Gastroesophageal sphincter (tissue), 4 donors: ENCODE data around the gene GSTO2. TPM values are rescaled to one million over a fixed set of nuclear protein-coding genes. Genes with fewer than 3 reads are reported as not detected.
A peak's percentile ranks its signal among the peaks of the same experiment; 100 is the strongest.

Experiments
- ATAC-seq: fragments of 150-250 bp; one replicate; pipeline ENCODE4 v1.9.1; 2016; ENCODE audit warnings: mild to moderate bottlenecking, moderate library complexity
- H3K27ac ChIP-seq, 4 donors: fragments of 200-600 bp; sonication (generic) in 3 of 4; 1 replicate in 3 of 4; 2 replicates in 1 of 4; pipeline ENCODE4 v1.5.1; 2016 to 2019
- H3K27me3 ChIP-seq: fragments of 200-600 bp; sonication (generic); one replicate; pipeline ENCODE4 v1.5.1; 2019
- H3K36me3 ChIP-seq, 2 donors: fragments of 200-600 bp; sonication (generic); one replicate each; pipeline ENCODE4 v1.5.1; 2019; ENCODE audit warnings: control low read depth in 1 of 2
- H3K4me1 ChIP-seq, 3 donors: fragments of 200-600 bp; sonication (generic); 1 replicate in 2 of 3; 2 replicates in 1 of 3; pipeline ENCODE4 v1.5.1; 2016 to 2019; ENCODE audit warnings: control low read depth in 2 of 3
- H3K4me3 ChIP-seq, 2 donors: fragments of 200-600 bp; sonication (generic); one replicate each; pipeline ENCODE4 v1.5.1; 2019; ENCODE audit warnings: mild to moderate bottlenecking in 1 of 2, moderate library complexity in 1 of 2
- H3K9me3 ChIP-seq, 3 donors: fragments of 200-600 bp; sonication (generic); one replicate each; pipeline ENCODE4 v1.5.1; 2017 to 2019; ENCODE audit warnings: control low read depth in 2 of 3
- EP300 ChIP-seq: sonication (generic); formaldehyde crosslinking; IDR thresholded peaks from one replicate; pipeline ENCODE4 v1.6.1; 2017; ENCODE audit warnings: antibody characterized with exemption, mild to moderate bottlenecking
- POLR2A ChIP-seq, 2 donors: fragments of 450-650 bp; IDR thresholded peaks; one replicate each; pipeline ENCODE4 v1.6.1; 2017; ENCODE audit warnings: antibody characterized with exemption in 2 of 2, mild to moderate bottlenecking in 2 of 2, moderate library complexity in 1 of 2
- POLR2AphosphoS5 ChIP-seq: sonication (generic); formaldehyde crosslinking; IDR thresholded peaks from one replicate; pipeline ENCODE4 v1.6.1; 2017; ENCODE audit warnings: antibody characterized with exemption
- WGBS, 2 donors: methylation state at CpG; one replicate each; pipeline ENCODE4 v1.1.5; 2018; ENCODE audit warnings: low coverage in 1 of 2; 5-methylcytosine and 5-hydroxymethylcytosine counted together
- total RNA-seq, 4 donors: library from RNA; depleted of rRNA; stranded (reverse); fragments of >200 nt; gene quantifications; one replicate each; pipeline ENCODE4 v1.1.0, GENCODE V29; 2016
- TF ChIP-seq, protein P1 (sequence below), 4 experiments: fragments of 200-600 bp in 2 of 4; fragments of 450-650 bp in 2 of 4; sonication (generic) in 1 of 4; IDR thresholded peaks; one replicate each; pipeline ENCODE4 v1.5.1; 2017 to 2019; ENCODE audit warnings: antibody characterized with exemption in 4 of 4, mild to moderate bottlenecking in 2 of 4, moderate library complexity in 2 of 4

GSTO2 gene
- total RNA-seq, 4 donors from 2014 or later = 0.15 to 1.3 (median 0.21) TPM

DNA sequence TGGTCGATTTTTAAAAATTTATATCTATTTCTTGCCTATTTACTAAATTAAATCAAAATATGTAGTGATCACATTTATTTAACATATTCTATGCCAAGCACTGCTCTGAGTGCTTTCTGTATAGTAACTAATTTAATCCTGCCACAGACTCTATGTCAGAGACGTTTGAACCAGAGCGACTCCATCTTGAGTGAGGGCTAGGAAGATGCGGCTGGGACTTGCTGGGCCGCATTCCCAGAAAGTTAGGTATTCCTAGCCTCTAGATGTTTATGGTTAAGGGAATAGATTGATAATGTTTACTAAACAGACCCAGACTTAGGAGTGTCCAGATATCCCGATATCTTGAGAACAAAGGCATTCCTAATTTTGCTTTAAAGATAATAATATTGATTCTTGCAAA, 17.5 kb upstream of the GSTO2 start:
- no peak for ATAC-seq
- no peak for TF ChIP-seq POLR2A (IDR thresholded peaks at IDR 0.05)
- no peak for TF ChIP-seq EP300
- no peak for TF ChIP-seq POLR2AphosphoS5
- TF ChIP-seq, protein P1, sequence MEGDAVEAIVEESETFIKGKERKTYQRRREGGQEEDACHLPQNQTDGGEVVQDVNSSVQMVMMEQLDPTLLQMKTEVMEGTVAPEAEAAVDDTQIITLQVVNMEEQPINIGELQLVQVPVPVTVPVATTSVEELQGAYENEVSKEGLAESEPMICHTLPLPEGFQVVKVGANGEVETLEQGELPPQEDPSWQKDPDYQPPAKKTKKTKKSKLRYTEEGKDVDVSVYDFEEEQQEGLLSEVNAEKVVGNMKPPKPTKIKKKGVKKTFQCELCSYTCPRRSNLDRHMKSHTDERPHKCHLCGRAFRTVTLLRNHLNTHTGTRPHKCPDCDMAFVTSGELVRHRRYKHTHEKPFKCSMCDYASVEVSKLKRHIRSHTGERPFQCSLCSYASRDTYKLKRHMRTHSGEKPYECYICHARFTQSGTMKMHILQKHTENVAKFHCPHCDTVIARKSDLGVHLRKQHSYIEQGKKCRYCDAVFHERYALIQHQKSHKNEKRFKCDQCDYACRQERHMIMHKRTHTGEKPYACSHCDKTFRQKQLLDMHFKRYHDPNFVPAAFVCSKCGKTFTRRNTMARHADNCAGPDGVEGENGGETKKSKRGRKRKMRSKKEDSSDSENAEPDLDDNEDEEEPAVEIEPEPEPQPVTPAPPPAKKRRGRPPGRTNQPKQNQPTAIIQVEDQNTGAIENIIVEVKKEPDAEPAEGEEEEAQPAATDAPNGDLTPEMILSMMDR (IDR thresholded peaks at IDR 0.05) = no peak

DNA sequence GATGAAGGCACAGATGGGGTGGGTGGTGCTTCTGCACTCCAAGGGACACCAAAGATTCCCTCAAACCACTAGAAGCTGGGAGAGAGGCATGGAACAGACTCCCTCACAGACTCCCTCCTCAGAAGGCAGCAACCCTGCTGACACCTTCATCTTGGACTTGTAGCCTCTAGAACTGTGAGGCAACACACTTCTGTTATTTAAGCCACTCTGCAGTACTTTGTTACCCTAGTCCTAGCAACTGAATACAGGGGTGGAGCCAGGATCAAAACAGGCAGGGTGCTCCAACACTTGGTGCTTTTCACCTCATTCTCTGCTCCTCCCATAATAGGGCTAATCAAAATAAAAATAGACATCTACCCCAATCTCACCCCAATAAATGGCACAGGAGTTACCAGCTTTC, 16.6 kb upstream of the GSTO2 start:
- Histone ChIP-seq H3K27me3 (peaks cover 6% of the 10 kb centered on the region), H3K27ac (no peak overlapping the region), H3K4me1 (peaks cover 6 to 27% (median 7%) of the 10 kb centered on the region in 3 donors), H3K9me3 (no peaks in the 10 kb centered on the region), H3K4me3 (no peak overlapping the region), H3K36me3 (no peaks in the 10 kb centered on the region)
- no peak for ATAC-seq
- TF ChIP-seq EP300 (no peak), POLR2A (IDR thresholded peaks at IDR 0.05) (no peak), POLR2AphosphoS5 (no peak)
- TF ChIP-seq, protein P1 (IDR thresholded peaks at IDR 0.05) = no peak

More for the DNA sequence above, 17.5 kb upstream of the GSTO2 start:
- Histone ChIP-seq H3K27me3 (peaks cover 6% of the 10 kb centered on the region), H3K4me1 (peaks cover 0 to 18% (median 6%) of the 10 kb centered on the region in 3 donors), H3K9me3 (no peaks in the 10 kb centered on the region), H3K4me3 (no peak overlapping the region), H3K27ac (no peak overlapping the region), H3K36me3 (no peaks in the 10 kb centered on the region)
- WGBS, 2 donors = 90 to 95% methylated on average over 3 to 6 of the region's 6 CpGs

DNA sequence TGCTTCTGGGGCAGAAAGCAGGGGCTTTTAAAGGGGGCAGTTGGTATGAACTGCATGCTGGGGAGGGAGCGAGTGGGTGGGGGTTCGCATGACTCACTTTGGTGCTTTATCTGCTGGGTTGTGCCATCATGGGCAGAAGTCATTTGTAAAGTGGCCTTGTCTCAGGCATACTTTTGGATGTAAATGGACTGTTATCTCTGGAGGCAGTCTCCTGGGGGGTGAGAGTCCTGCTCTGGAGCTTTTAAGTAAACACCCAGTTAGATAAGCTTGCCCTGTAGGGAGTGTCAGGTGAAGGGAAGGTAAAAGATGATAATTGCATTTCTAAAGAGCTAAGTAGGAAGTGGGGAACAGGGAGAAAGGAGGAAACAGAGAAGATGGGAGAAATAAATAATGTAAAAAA, 15.9 kb upstream of the GSTO2 start:
- peaks cover 0 to 3% of the 10 kb centered on the region in 2 donors for H3K36me3 ChIP-seq
- peaks cover 6% of the 10 kb centered on the region for H3K27me3 ChIP-seq
- no peak for ATAC-seq
- no peak overlapping the region for H3K27ac ChIP-seq
- H3K9me3 ChIP-seq = no peaks in the 10 kb centered on the region
- no peak for TF ChIP-seq POLR2A (IDR thresholded peaks at IDR 0.05)
- TF ChIP-seq, protein P1 (IDR thresholded peaks at IDR 0.05) = no peak
- WGBS, 2 donors = 100% methylated on average over 2 of the region's 2 CpGs
- H3K4me3 ChIP-seq = no peak overlapping the region
- H3K4me1 ChIP-seq = peaks cover 6 to 32% (median 10%) of the 10 kb centered on the region in 3 donors

DNA sequence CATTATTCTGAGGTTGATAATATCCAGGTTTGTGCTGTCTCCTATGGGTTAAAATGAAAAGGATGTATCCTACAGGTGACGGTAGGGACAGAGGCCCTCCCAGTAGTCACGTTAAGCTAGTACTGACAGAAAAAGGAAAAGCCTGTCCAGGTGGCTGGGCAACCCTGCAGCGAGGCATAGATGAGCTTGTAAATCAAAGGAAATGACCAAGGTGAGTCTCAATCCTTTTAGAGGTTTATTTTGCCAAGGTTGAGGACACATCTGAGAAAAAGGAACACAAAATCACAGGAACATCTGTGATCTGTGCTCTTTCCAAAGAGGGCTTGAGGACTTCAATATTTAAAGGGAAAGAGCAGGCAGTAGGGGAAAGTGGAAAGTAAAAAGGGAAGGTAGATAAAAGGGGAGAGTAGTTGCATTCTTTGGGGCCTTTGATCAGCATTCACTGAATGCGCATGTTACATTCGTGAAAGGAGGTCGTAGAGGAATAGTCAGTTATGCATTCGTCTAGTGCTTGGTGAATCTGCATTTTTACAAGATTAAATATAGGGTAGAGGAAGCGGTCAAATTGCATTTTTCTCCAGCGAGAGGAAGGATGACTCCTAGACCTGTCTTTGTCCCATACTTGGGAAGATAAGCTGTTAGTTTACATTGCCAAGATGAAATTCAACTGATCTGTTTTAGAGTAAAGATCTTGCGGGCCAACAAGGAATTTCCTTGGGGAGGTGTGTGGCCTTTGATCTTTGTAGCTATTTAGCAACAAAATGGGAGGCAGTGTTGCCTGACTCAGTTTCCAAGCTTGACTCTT, 15.2 kb upstream of the GSTO2 start:
- peak overlapping the region; percentile 88 to 99 (median 97) for H3K27ac ChIP-seq
- no peaks in the 10 kb centered on the region for H3K9me3 ChIP-seq
- peaks cover 0 to 10% of the 10 kb centered on the region in 2 donors for H3K36me3 ChIP-seq
- no peak for TF ChIP-seq POLR2AphosphoS5
- no peak for TF ChIP-seq POLR2A (IDR thresholded peaks at IDR 0.05)
- no peak for TF ChIP-seq EP300
- TF ChIP-seq, protein P1 (IDR thresholded peaks at IDR 0.05) = no peak
- WGBS, 2 donors = 67 to 74% methylated on average over 10 of the region's 10 CpGs
- peak overlapping the region; percentile 69 to 81 for H3K4me3 ChIP-seq
- H3K4me1 ChIP-seq = peaks cover 6 to 38% (median 11%) of the 10 kb centered on the region in 3 donors
- no peak for ATAC-seq
- H3K27me3 ChIP-seq = peaks cover 2% of the 10 kb centered on the region
